ENCODE data around the gene CNTN4.

DNA sequence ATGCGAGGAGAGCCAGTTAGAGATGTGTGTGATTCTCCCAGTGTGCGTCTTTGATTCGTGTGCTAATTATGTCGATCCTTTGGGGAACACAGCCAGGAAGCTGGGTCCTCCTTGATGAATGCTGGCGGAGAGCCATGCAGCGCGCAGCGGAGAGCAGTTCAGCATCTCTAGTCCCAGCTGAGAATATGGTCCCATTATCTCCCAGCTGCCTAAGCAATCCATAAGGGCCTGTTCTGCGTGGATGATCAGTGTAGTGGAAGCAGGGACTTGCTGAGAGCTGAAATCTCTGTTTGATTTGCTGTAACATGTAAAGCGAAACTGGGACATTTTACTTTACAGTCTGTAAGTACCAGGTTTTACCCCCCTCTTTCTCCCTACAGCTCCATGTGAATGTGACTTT is 412.7 kb downstream of the CNTN4 start:
- TF ChIP-seq, protein P1, sequence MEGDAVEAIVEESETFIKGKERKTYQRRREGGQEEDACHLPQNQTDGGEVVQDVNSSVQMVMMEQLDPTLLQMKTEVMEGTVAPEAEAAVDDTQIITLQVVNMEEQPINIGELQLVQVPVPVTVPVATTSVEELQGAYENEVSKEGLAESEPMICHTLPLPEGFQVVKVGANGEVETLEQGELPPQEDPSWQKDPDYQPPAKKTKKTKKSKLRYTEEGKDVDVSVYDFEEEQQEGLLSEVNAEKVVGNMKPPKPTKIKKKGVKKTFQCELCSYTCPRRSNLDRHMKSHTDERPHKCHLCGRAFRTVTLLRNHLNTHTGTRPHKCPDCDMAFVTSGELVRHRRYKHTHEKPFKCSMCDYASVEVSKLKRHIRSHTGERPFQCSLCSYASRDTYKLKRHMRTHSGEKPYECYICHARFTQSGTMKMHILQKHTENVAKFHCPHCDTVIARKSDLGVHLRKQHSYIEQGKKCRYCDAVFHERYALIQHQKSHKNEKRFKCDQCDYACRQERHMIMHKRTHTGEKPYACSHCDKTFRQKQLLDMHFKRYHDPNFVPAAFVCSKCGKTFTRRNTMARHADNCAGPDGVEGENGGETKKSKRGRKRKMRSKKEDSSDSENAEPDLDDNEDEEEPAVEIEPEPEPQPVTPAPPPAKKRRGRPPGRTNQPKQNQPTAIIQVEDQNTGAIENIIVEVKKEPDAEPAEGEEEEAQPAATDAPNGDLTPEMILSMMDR (IDR thresholded peaks at IDR 0.05; ENCODE audit: low read length), result no peak
- TF ChIP-seq EZH2 (IDR thresholded peaks at IDR 0.05; ENCODE audit: borderline replicate concordance, low read length), result no peak
